ENCODE results near the gene PDHX. TPM values are rescaled to one million over a fixed set of nuclear protein-coding genes. Genes with fewer than 3 reads are reported as not detected.

Gene PDHX
- total RNA-seq, 1 donor from 2014 or later: 35.7 TPM

- H3K27me3 Mint-ChIP-seq: no peaks in the 10 kb centered on the region
- no peak overlapping the region for H3K4me3 Mint-ChIP-seq
- H3K9me3 Mint-ChIP-seq: no peaks in the 10 kb centered on the region
- intact Hi-C loops (cut with micrococcal nuclease): no loop called here
- peaks cover 17% of the 10 kb centered on the region for H3K36me3 Mint-ChIP-seq (ENCODE audit: low read depth)
- peaks cover 14% of the 10 kb centered on the region for H3K4me1 Mint-ChIP-seq
- H3K27ac Mint-ChIP-seq: no peak overlapping the region
- no peak for DNase-seq
These were observed 25.3 kb downstream of the PDHX start for GRCh38 chr11:34941688-34942087.

- DNase-seq: no peak
- H3K27ac Mint-ChIP-seq: no peak overlapping the region
- intact Hi-C loops (cut with micrococcal nuclease): no loop called here
- no peaks in the 10 kb centered on the region for H3K9me3 Mint-ChIP-seq
- H3K4me1 Mint-ChIP-seq: peaks cover 8% of the 10 kb centered on the region
- H3K27me3 Mint-ChIP-seq: no peaks in the 10 kb centered on the region
- peaks cover 14% of the 10 kb centered on the region for H3K36me3 Mint-ChIP-seq (ENCODE audit: low read depth)
- H3K4me3 Mint-ChIP-seq: no peak overlapping the region
These were observed 28.3 kb downstream of the PDHX start for GRCh38 chr11:34944692-34945091.

- no peak for DNase-seq
- Mint-ChIP-seq H3K9me3 (no peaks in the 10 kb centered on the region), H3K27ac (no peak overlapping the region), H3K36me3 (ENCODE audit: low read depth) (peaks cover 12% of the 10 kb centered on the region), H3K4me1 (peaks cover 6% of the 10 kb centered on the region), H3K27me3 (no peaks in the 10 kb centered on the region), H3K4me3 (no peak overlapping the region)
- intact Hi-C loops (cut with micrococcal nuclease): no loop called here
These were observed 32.3 kb downstream of the PDHX start for GRCh38 chr11:34948696-34949095.

- intact Hi-C loops (cut with micrococcal nuclease): no loop called here
- Mint-ChIP-seq H3K27me3 (no peaks in the 10 kb centered on the region), H3K9me3 (no peaks in the 10 kb centered on the region), H3K27ac (no peak overlapping the region), H3K4me3 (no peak overlapping the region), H3K36me3 (ENCODE audit: low read depth) (peaks cover 9% of the 10 kb centered on the region), H3K4me1 (no peaks in the 10 kb centered on the region)
- DNase-seq: no peak
These were observed 37.5 kb downstream of the PDHX start for GRCh38 chr11:34953955-34954354.

GRCh38 chr11:34957206-34957605, 40.8 kb downstream of the PDHX start:
- Mint-ChIP-seq H3K27me3 (no peaks in the 10 kb centered on the region), H3K4me1 (no peaks in the 10 kb centered on the region), H3K36me3 (ENCODE audit: low read depth) (peaks cover 11% of the 10 kb centered on the region), H3K27ac (no peak overlapping the region), H3K9me3 (no peaks in the 10 kb centered on the region), H3K4me3 (no peak overlapping the region)
- no peak for DNase-seq
- intact Hi-C loops (cut with micrococcal nuclease): no loop called here

- H3K4me3 Mint-ChIP-seq: no peak overlapping the region
- H3K36me3 Mint-ChIP-seq (ENCODE audit: low read depth): peaks cover 11% of the 10 kb centered on the region
- H3K9me3 Mint-ChIP-seq: no peaks in the 10 kb centered on the region
- H3K27ac Mint-ChIP-seq: no peak overlapping the region
- H3K27me3 Mint-ChIP-seq: no peaks in the 10 kb centered on the region
- no peak for DNase-seq
- intact Hi-C loops (cut with micrococcal nuclease): no loop called here
- no peaks in the 10 kb centered on the region for H3K4me1 Mint-ChIP-seq
These were observed 41.2 kb downstream of the PDHX start for GRCh38 chr11:34957606-34958005.

- no peak overlapping the region for H3K4me3 Mint-ChIP-seq
- H3K27me3 Mint-ChIP-seq: no peaks in the 10 kb centered on the region
- intact Hi-C loops (cut with micrococcal nuclease): no loop called here
- peaks cover 8% of the 10 kb centered on the region for H3K36me3 Mint-ChIP-seq (ENCODE audit: low read depth)
- H3K4me1 Mint-ChIP-seq: no peaks in the 10 kb centered on the region
- H3K9me3 Mint-ChIP-seq: no peaks in the 10 kb centered on the region
- H3K27ac Mint-ChIP-seq: no peak overlapping the region
- no peak for DNase-seq
These were observed 43.4 kb downstream of the PDHX start for GRCh38 chr11:34959770-34960169.

- no peak overlapping the region for H3K4me3 Mint-ChIP-seq
- no peak for DNase-seq
- intact Hi-C loops (cut with micrococcal nuclease): no loop called here
- H3K27ac Mint-ChIP-seq: no peak overlapping the region
- H3K27me3 Mint-ChIP-seq: no peaks in the 10 kb centered on the region
- no peaks in the 10 kb centered on the region for H3K4me1 Mint-ChIP-seq
- peaks cover 8% of the 10 kb centered on the region for H3K36me3 Mint-ChIP-seq (ENCODE audit: low read depth)
- H3K9me3 Mint-ChIP-seq: no peaks in the 10 kb centered on the region
These were observed 43.9 kb downstream of the PDHX start for GRCh38 chr11:34960277-34960676.

- intact Hi-C loops (cut with micrococcal nuclease): no loop called here
- no peaks in the 10 kb centered on the region for H3K4me1 Mint-ChIP-seq
- H3K27ac Mint-ChIP-seq: no peak overlapping the region
- no peaks in the 10 kb centered on the region for H3K27me3 Mint-ChIP-seq
- no peaks in the 10 kb centered on the region for H3K9me3 Mint-ChIP-seq
- H3K36me3 Mint-ChIP-seq (ENCODE audit: low read depth): peaks cover 16% of the 10 kb centered on the region
- no peak overlapping the region for H3K4me3 Mint-ChIP-seq
- DNase-seq: no peak
These were observed 45.6 kb downstream of the PDHX start for GRCh38 chr11:34962034-34962433.

- H3K4me3 Mint-ChIP-seq: no peak overlapping the region
- H3K27ac Mint-ChIP-seq: no peak overlapping the region
- H3K36me3 Mint-ChIP-seq (ENCODE audit: low read depth): peaks cover 22% of the 10 kb centered on the region
- intact Hi-C loops (cut with micrococcal nuclease): no loop called here
- no peak for DNase-seq
- no peaks in the 10 kb centered on the region for H3K27me3 Mint-ChIP-seq
- no peaks in the 10 kb centered on the region for H3K9me3 Mint-ChIP-seq
- H3K4me1 Mint-ChIP-seq: no peaks in the 10 kb centered on the region
These were observed 46.9 kb downstream of the PDHX start for GRCh38 chr11:34963351-34963750.

- intact Hi-C loops (cut with micrococcal nuclease): no loop called here
- Mint-ChIP-seq H3K4me3 (no peak overlapping the region), H3K27me3 (no peaks in the 10 kb centered on the region), H3K9me3 (no peaks in the 10 kb centered on the region), H3K36me3 (ENCODE audit: low read depth) (peaks cover 20% of the 10 kb centered on the region), H3K27ac (no peak overlapping the region), H3K4me1 (no peaks in the 10 kb centered on the region)
- DNase-seq: no peak
These were observed 48.4 kb downstream of the PDHX start for GRCh38 chr11:34964610-34965331.

GRCh38 chr11:34968862-34969261, 52.4 kb downstream of the PDHX start:
- H3K9me3 Mint-ChIP-seq: no peaks in the 10 kb centered on the region
- intact Hi-C loops (cut with micrococcal nuclease): no loop called here
- no peak overlapping the region for H3K27ac Mint-ChIP-seq

GRCh38 chr11:34970033-34970432, 53.6 kb downstream of the PDHX start:
- H3K36me3 Mint-ChIP-seq (ENCODE audit: low read depth): peaks cover 39% of the 10 kb centered on the region
- no peaks in the 10 kb centered on the region for H3K9me3 Mint-ChIP-seq
- no peak for DNase-seq
- H3K4me1 Mint-ChIP-seq: no peaks in the 10 kb centered on the region
- H3K27me3 Mint-ChIP-seq: no peaks in the 10 kb centered on the region
- H3K4me3 Mint-ChIP-seq: no peak overlapping the region
- intact Hi-C loops (cut with micrococcal nuclease): no loop called here
- no peak overlapping the region for H3K27ac Mint-ChIP-seq

More at GRCh38 chr11:34968862-34969261, 52.4 kb downstream of the PDHX start:
- H3K27me3 Mint-ChIP-seq: no peaks in the 10 kb centered on the region
- H3K4me1 Mint-ChIP-seq: no peaks in the 10 kb centered on the region
- no peak overlapping the region for H3K4me3 Mint-ChIP-seq
- H3K36me3 Mint-ChIP-seq (ENCODE audit: low read depth): peaks cover 33% of the 10 kb centered on the region
- DNase-seq: no peak

- DNase-seq: no peak
- Mint-ChIP-seq H3K4me1 (peaks cover 1% of the 10 kb centered on the region), H3K27ac (no peak overlapping the region), H3K9me3 (no peaks in the 10 kb centered on the region), H3K36me3 (ENCODE audit: low read depth) (peaks cover 43% of the 10 kb centered on the region), H3K4me3 (no peak overlapping the region), H3K27me3 (no peaks in the 10 kb centered on the region)
- intact Hi-C loops (cut with micrococcal nuclease): no loop called here
These were observed 54.1 kb downstream of the PDHX start for GRCh38 chr11:34970480-34970879.

- no peak for DNase-seq
- H3K4me3 Mint-ChIP-seq: no peak overlapping the region
- peaks cover 3% of the 10 kb centered on the region for H3K4me1 Mint-ChIP-seq
- no peak overlapping the region for H3K27ac Mint-ChIP-seq
- intact Hi-C loops (cut with micrococcal nuclease): no loop called here
- no peaks in the 10 kb centered on the region for H3K27me3 Mint-ChIP-seq
- H3K9me3 Mint-ChIP-seq: no peaks in the 10 kb centered on the region
- H3K36me3 Mint-ChIP-seq (ENCODE audit: low read depth): peaks cover 47% of the 10 kb centered on the region
These were observed 55.5 kb downstream of the PDHX start for GRCh38 chr11:34971928-34972327.
